Stimulated activated CD8-positive, alpha-beta memory T cell treated with anti-CD3 and anti-CD28 coated beads, Interleukin-2, amount 100 ng/mL, for 1 hour (primary cell): Measurements from ENCODE around the gene XYLT1.
"Not testable (repeated sequence)": the region's sequence is repeated elsewhere in the genome, so short reads cannot be mapped to it uniquely, and the experiment has no call there.

ENCODE experiments used
- DNase-seq, 2 donors: peaks; one replicate each; pipeline ENCODE4 v3.0.0-alpha.2; 2020; ENCODE audit warnings: low read depth in 2 of 2

XYLT1 gene

GRCh38 chr16:17431968-17432625 is 38.7 kb downstream of the XYLT1 start:
- DNase-seq, result no peak

GRCh38 chr16:17431012-17431411 is 39.7 kb downstream of the XYLT1 start:
- no peak for DNase-seq

- DNase-seq, result no peak
These were observed 44.3 kb downstream of the XYLT1 start for GRCh38 chr16:17426451-17426850.

- DNase-seq, result no peak
These were observed 46.0 kb downstream of the XYLT1 start for GRCh38 chr16:17424771-17425170.

- DNase-seq, result no peak
These were observed 47.5 kb downstream of the XYLT1 start for GRCh38 chr16:17423221-17423620.

- no peak for DNase-seq
These were observed 49.9 kb downstream of the XYLT1 start for GRCh38 chr16:17420816-17421215.

- no peak for DNase-seq
These were observed 51.5 kb downstream of the XYLT1 start for GRCh38 chr16:17419266-17419665.

GRCh38 chr16:17417740-17418139 is 53.0 kb downstream of the XYLT1 start:
- DNase-seq, result no peak

- peak; percentile 11 to 13 for DNase-seq
These were observed 54.1 kb downstream of the XYLT1 start for GRCh38 chr16:17416461-17417311.

GRCh38 chr16:17414916-17415315 is 55.8 kb downstream of the XYLT1 start:
- DNase-seq, result no peak

GRCh38 chr16:17414421-17414820 is 56.3 kb downstream of the XYLT1 start:
- DNase-seq, result no peak

- no peak for DNase-seq
These were observed 57.3 kb downstream of the XYLT1 start for GRCh38 chr16:17413508-17413907.

- no peak for DNase-seq
These were observed 58.0 kb downstream of the XYLT1 start for GRCh38 chr16:17412791-17413190.

GRCh38 chr16:17412221-17412620 is 58.5 kb downstream of the XYLT1 start:
- DNase-seq, result no peak

- no peak for DNase-seq
These were observed 59.5 kb downstream of the XYLT1 start for GRCh38 chr16:17411263-17411662.

- not testable (repeated sequence) for DNase-seq
These were observed 60.4 kb downstream of the XYLT1 start for GRCh38 chr16:17410316-17410715.

- no peak for DNase-seq
These were observed 60.9 kb downstream of the XYLT1 start for GRCh38 chr16:17409894-17410293.

GRCh38 chr16:17408955-17409441 is 61.8 kb downstream of the XYLT1 start:
- DNase-seq, result no peak

- DNase-seq, result no peak
These were observed 62.5 kb downstream of the XYLT1 start for GRCh38 chr16:17408296-17408695.

GRCh38 chr16:17407321-17407720 is 63.4 kb downstream of the XYLT1 start:
- no peak for DNase-seq

GRCh38 chr16:17404941-17405689 is 65.6 kb downstream of the XYLT1 start:
- no peak for DNase-seq

- no peak for DNase-seq
These were observed 66.8 kb downstream of the XYLT1 start for GRCh38 chr16:17403859-17404545.
